ENCODE data around the gene DPPA4. TPM values are rescaled to one million over a fixed set of nuclear protein-coding genes. Genes with fewer than 3 reads are reported as not detected.

DPPA4 gene, protein sequence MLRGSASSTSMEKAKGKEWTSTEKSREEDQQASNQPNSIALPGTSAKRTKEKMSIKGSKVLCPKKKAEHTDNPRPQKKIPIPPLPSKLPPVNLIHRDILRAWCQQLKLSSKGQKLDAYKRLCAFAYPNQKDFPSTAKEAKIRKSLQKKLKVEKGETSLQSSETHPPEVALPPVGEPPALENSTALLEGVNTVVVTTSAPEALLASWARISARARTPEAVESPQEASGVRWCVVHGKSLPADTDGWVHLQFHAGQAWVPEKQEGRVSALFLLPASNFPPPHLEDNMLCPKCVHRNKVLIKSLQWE
- total RNA-seq = 1 to 10 TPM in 1 of 6 experiments, under 1 TPM in 3, not detected in 2; 0.39 to 1.3 (median 0.65) TPM
- long read RNA-seq = 0 reads

DNA sequence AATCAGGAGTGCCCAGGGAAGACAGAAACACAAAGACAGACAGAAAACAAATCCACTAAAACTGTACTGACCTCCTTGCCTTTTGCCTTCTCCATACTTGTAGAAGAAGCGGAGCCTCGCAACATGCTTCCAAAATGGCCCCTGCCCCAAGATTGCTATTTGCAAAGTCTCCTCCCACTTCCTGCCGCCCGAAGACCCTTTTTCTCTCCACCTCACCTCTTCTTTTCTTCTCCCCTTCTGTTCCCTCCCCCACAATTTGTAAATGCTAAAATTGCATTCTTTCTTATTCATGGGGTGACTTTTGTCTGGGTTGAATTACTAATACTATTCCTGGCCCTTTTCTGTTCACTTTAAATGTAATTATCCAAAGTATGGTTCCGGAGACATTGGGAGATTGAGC, at the start of gene DPPA4:
Gene DPPA4 (minus strand): TSS at position 154 of the 400 bp plus-strand sequence. CDS start 29 bp downstream, at position 125.
- Histone ChIP-seq H3K4me3 (peak within 1 kb of the TSS; percentile 34 to 56 (median 46)), H3K9me3 (no peaks in the 10 kb centered on the region), H3K27me3 (no peaks in the 10 kb centered on the region), H3K27ac (peak within 1 kb of the TSS; percentile 63 to 94 (median 82)), H3K36me3 (no peaks in the 10 kb centered on the region), H3K4me1 (peaks cover 0 to 11% (median 0%) of the 10 kb centered on the region in 4 donors)
- intact Hi-C loops (cut with DNase I) = no loop called here
- DNase-seq = no peak
- no peak for TF ChIP-seq POLR2A (IDR thresholded peaks at IDR 0.05)
- TF ChIP-seq, protein P1, sequence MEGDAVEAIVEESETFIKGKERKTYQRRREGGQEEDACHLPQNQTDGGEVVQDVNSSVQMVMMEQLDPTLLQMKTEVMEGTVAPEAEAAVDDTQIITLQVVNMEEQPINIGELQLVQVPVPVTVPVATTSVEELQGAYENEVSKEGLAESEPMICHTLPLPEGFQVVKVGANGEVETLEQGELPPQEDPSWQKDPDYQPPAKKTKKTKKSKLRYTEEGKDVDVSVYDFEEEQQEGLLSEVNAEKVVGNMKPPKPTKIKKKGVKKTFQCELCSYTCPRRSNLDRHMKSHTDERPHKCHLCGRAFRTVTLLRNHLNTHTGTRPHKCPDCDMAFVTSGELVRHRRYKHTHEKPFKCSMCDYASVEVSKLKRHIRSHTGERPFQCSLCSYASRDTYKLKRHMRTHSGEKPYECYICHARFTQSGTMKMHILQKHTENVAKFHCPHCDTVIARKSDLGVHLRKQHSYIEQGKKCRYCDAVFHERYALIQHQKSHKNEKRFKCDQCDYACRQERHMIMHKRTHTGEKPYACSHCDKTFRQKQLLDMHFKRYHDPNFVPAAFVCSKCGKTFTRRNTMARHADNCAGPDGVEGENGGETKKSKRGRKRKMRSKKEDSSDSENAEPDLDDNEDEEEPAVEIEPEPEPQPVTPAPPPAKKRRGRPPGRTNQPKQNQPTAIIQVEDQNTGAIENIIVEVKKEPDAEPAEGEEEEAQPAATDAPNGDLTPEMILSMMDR (IDR thresholded peaks at IDR 0.05) = no peak
- 62% methylated on average over 5 of the region's 5 CpGs for WGBS (ENCODE audit: insufficient coverage, low coverage, low lambda C conversion rate, missing lambda C conversion rate)
- ATAC-seq = no peak

DNA sequence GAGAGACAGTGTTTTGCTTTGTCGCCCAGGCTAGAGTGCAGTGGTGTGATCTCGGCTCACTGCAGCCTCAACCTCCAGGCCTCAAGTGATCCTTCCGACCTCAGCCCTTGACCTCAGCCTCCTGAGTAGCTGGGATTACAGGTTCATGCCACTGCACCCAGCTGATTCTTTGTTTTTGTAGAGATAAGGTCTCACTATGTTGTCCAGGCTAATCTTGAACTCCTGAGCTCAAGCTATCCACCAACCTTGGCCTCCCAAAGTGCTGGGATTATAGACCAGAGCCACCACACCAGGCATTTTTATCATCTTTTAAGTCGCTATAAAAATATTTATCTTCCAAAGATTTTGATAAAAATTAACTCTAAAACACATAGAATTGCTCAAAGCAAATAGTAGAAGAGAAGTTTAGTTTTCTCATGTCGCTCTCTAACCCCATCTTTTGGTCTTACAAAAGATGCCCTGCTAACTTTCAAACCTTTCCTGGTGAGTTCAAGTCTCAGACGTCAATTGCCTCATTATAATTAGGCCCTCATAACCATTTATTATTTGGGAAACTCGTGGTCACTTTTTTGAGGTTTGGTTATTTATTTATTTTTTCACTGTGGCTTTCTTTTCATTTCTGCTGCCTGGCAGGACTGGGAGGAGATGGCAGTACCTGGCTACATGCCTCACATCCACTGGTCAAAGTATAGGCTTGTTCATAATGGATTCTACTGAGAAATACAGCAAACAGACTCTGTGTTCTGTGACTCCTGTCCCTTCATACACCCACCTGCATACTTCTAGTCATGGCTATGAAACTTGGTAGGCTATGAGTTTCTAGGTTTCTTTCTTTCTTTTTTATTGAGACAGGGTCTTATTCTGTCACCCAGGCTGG, 48.3 kb upstream of the DPPA4 start:
- TF ChIP-seq POLR2A (IDR thresholded peaks at IDR 0.05) = no peak
- TF ChIP-seq, protein P1 (IDR thresholded peaks at IDR 0.05) = peak in 1 of 4 donors; percentile 19
- no peaks in the 10 kb centered on the region for H3K36me3 ChIP-seq
- H3K27me3 ChIP-seq = no peaks in the 10 kb centered on the region
- WGBS (ENCODE audit: insufficient coverage, low coverage, low lambda C conversion rate, missing lambda C conversion rate) = 17% methylated on average over 6 of the region's 7 CpGs
- ATAC-seq = peak; percentile 75 to 84 (median 80)
- peak overlapping the region in 2 of 3 donors; percentile 21 to 45 for H3K27ac ChIP-seq
- peaks cover 0 to 19% (median 5%) of the 10 kb centered on the region in 4 donors for H3K4me1 ChIP-seq
- intact Hi-C loops (cut with DNase I) = no loop called here
- no peak overlapping the region for H3K4me3 ChIP-seq
- peak in 1 of 3 donors; percentile 50 for DNase-seq
- H3K9me3 ChIP-seq = no peaks in the 10 kb centered on the region

DNA sequence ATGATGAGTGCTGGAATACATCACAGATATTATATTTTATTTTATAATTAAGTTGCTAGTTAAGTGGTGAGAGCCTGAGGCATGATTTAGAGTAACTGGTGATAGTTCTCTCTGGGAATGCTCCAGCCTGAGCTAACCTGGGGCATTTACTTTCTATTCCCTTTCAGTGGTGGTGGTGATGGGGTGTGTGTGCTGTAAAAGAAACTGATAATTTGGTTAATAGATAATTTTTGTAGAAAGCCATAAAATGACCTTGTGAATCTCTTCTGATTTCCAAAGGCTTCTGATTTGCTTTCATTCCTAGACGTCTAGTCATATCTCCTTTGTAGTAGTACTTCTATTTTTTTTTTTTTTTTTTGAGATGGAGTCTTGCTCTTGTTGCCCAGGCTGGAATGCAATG, 46.8 kb upstream of the DPPA4 start:
- WGBS (ENCODE audit: insufficient coverage, low coverage, low lambda C conversion rate, missing lambda C conversion rate) = 25% methylated on average over 1 of the region's 1 CpG
- TF ChIP-seq, protein P1 (IDR thresholded peaks at IDR 0.05) = no peak
- no peak for TF ChIP-seq POLR2A (IDR thresholded peaks at IDR 0.05)
- Histone ChIP-seq H3K36me3 (no peaks in the 10 kb centered on the region), H3K27me3 (no peaks in the 10 kb centered on the region), H3K4me3 (no peak overlapping the region), H3K27ac (no peak overlapping the region), H3K9me3 (no peaks in the 10 kb centered on the region), H3K4me1 (peaks cover 0 to 19% (median 5%) of the 10 kb centered on the region in 4 donors)
- DNase-seq = no peak
- peak in 2 of 4 donors; percentile 21 to 53 for ATAC-seq
- intact Hi-C loops (cut with DNase I) = no loop called here

GRCh38 chr3:109382588-109382987, 45.2 kb upstream of the DPPA4 start:
- Histone ChIP-seq H3K4me3 (no peak overlapping the region), H3K27ac (no peak overlapping the region), H3K4me1 (peaks cover 0 to 19% (median 5%) of the 10 kb centered on the region in 4 donors), H3K36me3 (no peaks in the 10 kb centered on the region), H3K9me3 (no peaks in the 10 kb centered on the region), H3K27me3 (no peaks in the 10 kb centered on the region)
- ATAC-seq = no peak
- intact Hi-C loops (cut with DNase I) = no loop called here
- WGBS (ENCODE audit: insufficient coverage, low coverage, low lambda C conversion rate, missing lambda C conversion rate) = 50% methylated on average over 6 of the region's 7 CpGs
- DNase-seq = no peak
- TF ChIP-seq, protein P1 (IDR thresholded peaks at IDR 0.05) = no peak
- TF ChIP-seq POLR2A (IDR thresholded peaks at IDR 0.05) = no peak

All from right lobe of liver (tissue), 6 donors.